GM12872 (cell line): Measurements from ENCODE around the gene HERC3.

Experiments
- TF ChIP-seq, protein P1 (sequence below): IDR thresholded peaks from 3 replicates; pipeline ENCODE4 v1.5.1; 2011; ENCODE audit warnings: low read depth, mild to moderate bottlenecking, low read length, moderate library complexity; ENCODE audit not compliant: insufficient read depth

The HERC3 gene

DNA sequence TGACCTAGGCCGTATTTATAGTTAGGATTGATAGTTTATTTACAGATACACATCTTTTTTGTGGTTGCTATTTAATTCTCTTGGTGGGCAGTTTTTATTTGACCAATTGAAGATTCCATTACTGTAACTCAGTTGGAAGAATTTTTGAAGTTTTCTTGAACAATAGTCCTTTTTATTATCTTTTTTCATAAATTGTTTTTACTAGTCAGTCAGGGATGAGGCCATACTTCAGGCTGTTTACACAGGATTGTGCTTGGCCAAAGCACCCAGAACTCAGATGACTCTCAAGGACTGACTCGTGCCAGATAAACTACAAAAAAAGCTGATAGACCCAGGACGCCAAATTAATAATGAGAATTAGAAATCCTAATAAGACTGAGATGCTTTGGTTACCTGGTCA lies 7.0 kb downstream of the HERC3 start:
- TF ChIP-seq, protein P1, sequence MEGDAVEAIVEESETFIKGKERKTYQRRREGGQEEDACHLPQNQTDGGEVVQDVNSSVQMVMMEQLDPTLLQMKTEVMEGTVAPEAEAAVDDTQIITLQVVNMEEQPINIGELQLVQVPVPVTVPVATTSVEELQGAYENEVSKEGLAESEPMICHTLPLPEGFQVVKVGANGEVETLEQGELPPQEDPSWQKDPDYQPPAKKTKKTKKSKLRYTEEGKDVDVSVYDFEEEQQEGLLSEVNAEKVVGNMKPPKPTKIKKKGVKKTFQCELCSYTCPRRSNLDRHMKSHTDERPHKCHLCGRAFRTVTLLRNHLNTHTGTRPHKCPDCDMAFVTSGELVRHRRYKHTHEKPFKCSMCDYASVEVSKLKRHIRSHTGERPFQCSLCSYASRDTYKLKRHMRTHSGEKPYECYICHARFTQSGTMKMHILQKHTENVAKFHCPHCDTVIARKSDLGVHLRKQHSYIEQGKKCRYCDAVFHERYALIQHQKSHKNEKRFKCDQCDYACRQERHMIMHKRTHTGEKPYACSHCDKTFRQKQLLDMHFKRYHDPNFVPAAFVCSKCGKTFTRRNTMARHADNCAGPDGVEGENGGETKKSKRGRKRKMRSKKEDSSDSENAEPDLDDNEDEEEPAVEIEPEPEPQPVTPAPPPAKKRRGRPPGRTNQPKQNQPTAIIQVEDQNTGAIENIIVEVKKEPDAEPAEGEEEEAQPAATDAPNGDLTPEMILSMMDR = no peak

GRCh38 chr4:88599714-88600113 lies 7.4 kb downstream of the HERC3 start:
- TF ChIP-seq, protein P1 = no peak

DNA sequence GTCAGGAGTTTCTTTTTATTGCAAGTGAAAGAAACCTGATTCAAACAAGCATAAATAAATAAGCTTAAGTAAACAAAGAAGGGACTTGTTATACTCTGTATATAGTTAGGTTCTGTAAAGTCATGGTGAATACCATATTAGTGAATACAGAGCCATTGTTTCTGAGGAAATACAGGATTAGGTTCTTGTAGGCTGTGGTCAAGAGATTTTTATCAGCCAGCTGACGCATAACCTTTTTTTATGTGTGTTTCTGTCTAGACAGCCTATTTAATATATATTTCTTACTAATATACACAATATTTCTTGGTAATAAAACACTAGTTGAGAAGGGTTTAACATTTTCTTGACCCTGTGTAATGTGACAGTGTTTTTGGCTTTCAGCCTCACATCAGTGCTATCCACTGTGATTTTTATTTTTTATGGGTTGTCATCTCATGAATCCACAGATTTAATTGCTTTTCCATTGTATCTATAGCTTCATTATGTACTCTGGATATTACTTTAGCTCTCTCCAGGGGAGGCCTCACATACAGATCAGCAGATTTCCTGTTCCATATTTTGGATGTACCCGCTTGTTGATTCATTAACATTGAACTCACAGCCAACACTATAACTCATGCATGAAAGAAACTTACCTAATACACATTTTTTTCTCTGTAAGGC lies 8.0 kb downstream of the HERC3 start:
- TF ChIP-seq, protein P1 = no peak

DNA sequence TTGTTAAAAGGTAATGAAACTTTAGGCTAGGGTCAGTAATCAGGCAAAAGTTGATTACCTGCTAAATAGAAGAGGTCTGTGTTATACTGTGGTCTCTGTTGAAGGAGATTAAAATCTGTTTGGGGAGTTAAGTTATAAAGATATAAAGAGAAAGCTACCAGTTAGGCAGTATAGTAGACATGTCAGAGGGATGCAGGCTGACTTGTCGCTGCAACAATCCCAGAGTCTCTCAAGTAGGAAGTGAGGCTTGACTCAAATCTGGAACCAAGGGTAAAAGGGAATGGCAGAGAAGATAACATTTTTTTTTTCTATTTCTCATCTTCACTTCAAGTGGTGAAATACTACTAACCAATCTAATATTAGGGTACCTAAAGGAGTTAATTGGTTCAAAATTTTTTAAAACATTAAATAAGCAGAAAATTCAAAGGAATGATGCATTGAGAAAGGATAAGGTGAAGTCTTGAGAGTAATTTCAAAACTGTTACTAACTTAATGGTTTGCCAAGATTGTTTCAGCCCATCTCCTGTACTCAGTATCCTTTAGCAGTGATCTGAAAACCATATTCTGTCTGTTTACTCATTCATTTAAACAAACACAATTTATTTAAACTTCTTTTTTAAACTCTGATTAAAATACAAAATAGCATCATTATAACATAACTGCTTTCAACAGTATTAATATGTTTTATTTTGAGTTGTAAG lies 12.8 kb downstream of the HERC3 start:
- TF ChIP-seq, protein P1 = no peak

- TF ChIP-seq, protein P1 = no peak
Measured at GRCh38 chr4:88605736-88606135, 13.5 kb downstream of the HERC3 start.

DNA sequence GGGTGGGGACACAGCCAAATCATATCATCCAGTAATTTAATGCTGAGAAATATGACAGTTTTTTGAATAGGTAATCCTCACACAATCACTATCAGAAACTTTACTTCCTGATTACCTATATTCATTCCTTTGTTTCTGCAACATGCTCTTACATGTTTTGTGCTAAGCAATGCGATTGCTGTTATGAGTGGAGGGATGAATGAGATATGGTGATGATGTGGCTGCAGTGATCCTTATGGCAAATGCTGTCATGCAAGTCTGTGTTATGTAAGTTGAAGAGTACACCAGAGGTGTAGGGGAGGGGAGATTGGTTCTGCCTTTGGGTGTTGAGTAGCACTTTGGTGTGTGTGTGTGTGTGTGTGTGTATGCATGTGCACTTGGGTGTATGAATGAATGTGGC lies 14.6 kb downstream of the HERC3 start:
- TF ChIP-seq, protein P1 = no peak

- TF ChIP-seq, protein P1 = no peak
Measured at GRCh38 chr4:88609387-88609786, 17.1 kb downstream of the HERC3 start.
